NCI-H2107 (cell line): ENCODE data around the gene P2RY13.

Source experiments
- DNase-seq: peaks from one replicate; lab custom pipeline; 2025; lab: John Stamatoyannopoulos, UW

Gene P2RY13

GRCh38 chr3:151329363-151329762 is at the start of gene P2RY13:
TSS of gene P2RY13 (minus strand) at chr3:151329549. CDS start at chr3:151329528, 21 bp downstream.
- no peak for DNase-seq

GRCh38 chr3:151377768-151378385 is 48.5 kb upstream of the P2RY13 start:
- no peak for DNase-seq

DNA sequence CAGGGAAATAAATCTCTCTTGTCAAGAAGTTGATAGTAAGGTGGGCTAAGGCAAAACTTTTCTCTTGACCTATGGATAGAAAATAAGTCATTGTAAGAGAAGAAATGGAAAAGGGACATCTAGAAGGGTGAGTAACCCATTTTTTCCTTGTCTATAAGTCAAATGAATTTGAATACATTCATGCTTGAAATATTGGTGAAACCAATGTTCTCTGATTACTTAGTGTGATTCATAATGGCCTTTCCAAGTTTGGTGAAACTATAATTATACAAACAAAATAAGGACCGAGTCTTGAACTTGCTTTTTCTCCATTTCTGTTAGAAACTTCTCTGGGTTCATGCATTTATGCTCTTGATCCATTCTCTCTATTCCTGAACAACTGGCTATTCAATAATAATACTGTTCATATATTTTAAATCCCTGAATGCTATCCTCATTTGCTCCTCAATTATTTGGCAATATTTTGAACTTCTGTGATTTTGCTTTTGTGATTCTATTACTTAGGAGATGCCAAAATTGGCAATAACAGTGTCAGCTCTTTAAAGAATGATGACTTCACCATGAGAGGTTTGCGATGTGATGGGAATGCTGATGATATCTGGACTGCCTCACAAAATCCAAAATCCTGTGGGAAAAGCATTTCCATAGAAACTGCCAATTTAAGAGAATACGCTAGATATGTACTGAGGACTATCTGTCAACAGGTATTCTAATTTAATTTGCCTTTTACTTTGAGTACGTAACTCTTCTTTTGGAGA is 42.9 kb upstream of the P2RY13 start:
- DNase-seq = no peak

DNA sequence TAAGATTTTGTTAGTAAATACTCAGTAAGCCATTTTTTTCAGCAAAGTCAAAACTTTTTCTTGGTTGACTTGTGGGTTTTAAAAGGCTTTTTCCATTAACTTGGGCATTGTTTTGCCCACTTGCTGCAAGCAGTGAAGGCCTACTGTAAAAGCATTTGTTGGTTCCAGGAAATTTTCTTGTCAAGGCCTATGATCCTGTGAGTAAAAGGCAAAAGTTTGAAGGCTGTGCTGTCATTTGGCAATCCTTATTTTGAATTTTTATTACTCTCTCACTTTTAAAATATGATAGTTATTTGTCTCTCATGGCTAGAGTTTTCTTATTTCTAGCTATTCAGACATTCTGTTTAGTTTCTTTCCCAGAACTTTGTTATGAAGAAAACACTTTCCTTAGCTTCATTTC is 42.2 kb upstream of the P2RY13 start:
- no peak for DNase-seq

- DNase-seq = no peak
Measured at GRCh38 chr3:151367448-151367847, 38.1 kb upstream of the P2RY13 start.

DNA sequence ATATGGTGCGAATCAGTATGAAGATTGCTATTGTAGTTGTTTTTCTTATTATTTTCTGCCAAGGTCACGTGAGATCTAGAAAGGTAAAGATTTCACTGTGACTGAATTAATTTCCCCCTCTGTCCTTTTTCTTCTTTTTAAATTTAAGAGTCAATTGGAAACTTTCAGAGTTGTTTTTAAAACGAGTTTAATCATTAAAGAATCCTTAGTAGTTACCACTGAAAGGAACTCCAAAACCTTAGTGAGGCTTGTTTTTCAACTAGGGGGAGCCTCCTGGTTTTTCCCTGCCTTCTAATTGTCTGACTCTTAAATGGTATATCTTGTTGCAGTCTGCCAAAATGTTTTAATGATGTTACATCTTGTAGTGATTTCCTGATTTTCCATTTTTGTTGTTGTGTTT is 37.6 kb upstream of the P2RY13 start:
- no peak for DNase-seq

GRCh38 chr3:151362751-151363174 is 33.4 kb upstream of the P2RY13 start:
- DNase-seq = no peak

- no peak for DNase-seq
Measured at GRCh38 chr3:151357463-151357850, 28.1 kb upstream of the P2RY13 start.

- no peak for DNase-seq
Measured at GRCh38 chr3:151356794-151357462, 27.6 kb upstream of the P2RY13 start.

- no peak for DNase-seq
Measured at GRCh38 chr3:151351648-151352047, 22.3 kb upstream of the P2RY13 start.

DNA sequence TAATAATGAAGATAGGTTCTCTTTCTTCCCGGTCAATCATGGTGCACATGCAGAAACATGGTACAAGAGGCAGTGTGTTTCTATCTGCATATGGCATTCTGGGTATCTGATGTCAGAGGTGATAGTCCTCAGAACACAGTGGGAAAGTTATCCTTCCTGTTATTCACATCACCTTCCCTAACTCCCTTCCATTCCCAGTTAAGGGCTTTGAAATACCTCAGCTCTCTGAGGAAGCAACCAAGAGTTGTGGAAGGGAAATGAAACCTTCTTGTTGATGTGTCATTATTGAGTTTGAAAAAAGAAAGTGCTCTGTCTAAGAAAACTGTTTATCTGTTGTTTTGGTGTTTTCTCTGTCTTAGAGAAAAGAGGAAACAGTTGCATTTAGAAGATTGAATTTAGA is 21.9 kb upstream of the P2RY13 start:
- DNase-seq = no peak

GRCh38 chr3:151350656-151351055 is 21.3 kb upstream of the P2RY13 start:
- no peak for DNase-seq

GRCh38 chr3:151347432-151347831 is 18.1 kb upstream of the P2RY13 start:
- no peak for DNase-seq

- DNase-seq = no peak
Measured at GRCh38 chr3:151346292-151346691, 16.9 kb upstream of the P2RY13 start.

DNA sequence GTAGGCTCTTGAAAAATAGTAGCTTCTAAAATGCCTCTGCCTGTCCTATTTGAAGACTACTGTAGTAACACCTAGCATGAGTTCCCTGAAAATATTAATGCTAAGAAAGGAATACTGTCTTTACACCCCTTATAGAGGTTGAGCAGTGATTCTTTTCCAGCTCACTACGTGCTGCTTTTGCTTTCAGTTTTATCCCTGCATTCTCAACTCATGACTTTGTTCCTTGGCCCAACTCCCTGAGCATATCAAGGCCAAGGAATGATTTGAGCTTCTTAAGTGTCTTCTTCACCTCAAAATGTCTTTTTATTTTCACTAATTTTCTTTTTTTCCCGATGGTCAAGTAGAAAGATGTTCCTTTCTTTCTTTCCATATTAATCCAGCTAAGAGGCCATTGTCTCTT is 16.5 kb upstream of the P2RY13 start:
- no peak for DNase-seq

DNA sequence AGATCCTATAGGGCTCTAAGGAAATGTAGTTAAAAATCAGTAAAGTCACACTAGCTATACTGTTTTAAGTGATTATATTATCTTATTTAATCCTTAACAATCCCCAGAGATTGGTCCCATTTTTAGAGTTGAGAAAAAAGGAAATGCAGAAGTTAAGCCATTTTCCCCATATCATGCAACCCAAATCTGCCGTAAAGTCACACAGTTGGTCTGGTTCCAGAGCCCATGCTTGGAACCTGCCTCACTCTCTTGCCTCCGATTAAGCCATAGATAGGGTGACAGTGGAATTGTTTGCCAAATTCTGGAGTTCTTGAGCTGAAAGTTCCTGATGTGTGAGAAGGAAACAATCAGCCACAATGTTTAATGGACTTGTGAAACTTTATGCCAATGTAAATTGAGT is 2.3 kb upstream of the P2RY13 start:
- no peak for DNase-seq

GRCh38 chr3:151330899-151331298 is 1.6 kb upstream of the P2RY13 start:
- DNase-seq = no peak

DNA sequence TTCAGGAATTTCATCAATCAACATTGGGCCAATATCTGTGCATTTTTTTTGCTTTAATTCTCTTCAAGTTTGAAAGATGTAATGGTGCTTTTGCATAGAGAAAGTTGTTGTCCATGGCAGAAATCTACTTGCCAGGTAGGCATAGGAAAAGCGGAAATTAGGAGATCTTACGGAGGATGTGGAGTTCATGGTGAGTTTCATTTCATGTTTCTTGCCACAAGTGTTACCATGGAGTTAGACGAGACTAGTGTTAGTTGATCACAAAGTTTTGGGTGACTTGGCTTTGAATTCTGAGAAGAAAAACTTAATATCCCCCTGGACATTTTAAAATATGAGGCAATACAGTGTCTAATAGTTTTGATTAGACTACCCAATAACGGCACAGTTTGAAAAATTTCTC is 1.0 kb upstream of the P2RY13 start:
- DNase-seq = no peak

DNA sequence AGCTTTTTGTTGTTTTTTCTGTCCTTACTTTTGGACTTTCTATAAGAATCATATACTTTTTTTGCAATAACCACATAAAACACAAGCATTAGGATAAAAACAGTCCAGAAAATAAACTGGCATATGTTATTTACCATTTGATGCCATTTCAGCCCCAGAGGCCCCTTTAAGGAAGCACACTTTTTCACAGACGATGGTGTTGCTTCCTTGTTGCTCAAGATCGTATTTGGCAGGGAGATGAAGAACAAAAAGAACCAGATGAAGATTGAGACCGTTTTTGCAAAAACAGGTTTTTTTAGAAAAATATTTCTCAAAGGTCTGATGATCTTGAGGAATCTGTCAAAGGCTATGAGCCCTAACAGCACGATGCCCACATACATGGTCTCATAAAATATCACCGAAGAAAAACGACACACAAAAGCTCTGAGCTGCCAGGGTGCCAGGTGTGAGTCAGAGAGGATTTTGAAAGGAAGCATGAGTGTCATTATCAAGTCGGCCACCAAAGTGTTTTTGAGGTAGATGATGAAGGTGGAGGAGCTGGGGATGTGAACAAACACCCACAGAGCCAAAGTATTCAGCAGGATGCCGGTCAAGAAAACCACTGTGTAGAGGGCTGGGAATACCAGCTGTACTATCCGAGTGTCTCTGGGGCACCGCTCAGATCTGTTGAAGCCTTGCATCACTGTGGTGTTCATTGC is 902 bp downstream of the P2RY13 start:
- peak; percentile 34 for DNase-seq

DNA sequence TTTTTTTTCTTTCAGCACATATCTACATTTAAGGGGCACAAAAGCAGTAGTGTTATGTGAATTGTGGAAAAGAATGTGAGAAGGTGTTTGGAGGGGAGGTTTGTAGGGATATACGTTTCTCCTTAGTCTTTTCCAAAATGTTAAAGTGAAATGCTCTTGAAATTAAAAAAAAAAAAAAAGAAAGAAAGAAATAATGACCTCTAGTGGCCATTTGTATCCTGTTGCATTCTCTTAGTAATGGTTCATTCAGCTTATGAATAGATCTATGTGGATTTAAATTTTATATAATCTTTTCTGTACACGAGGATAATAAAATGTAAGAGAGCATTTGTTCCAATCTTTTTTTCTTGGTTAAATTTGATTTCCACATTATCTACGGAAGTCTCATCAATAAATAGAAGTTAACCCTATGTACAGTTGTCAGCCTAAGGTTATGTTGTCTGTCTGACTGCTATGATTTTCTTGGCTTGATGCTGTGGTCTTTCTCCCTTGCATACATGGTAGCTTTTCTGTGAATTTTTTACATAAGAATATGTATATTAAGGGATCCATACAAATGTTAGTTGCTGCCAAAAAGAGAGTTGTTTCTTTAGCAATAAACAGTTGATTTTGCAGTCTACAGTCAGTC is 1.7 kb downstream of the P2RY13 start:
- DNase-seq = no peak

DNA sequence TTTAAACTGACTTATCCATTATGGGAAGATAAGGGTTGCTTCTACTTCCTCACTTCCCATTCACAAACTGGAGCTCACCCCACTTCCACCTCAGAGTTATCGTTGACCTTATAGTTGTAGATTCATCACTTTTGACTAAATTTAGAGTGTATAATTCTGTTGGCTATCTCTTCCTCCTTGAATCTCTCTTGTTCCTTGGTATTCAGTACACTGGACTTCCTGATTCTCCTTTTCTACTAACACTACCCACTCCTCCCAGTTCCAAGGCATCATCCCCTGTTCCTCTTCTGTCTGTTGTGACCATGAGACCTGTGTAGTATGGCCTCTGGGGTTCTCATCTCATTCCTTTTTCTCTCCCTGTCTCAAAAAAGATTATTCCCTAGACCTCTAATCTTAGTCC is 6.8 kb downstream of the P2RY13 start:
- DNase-seq = no peak

DNA sequence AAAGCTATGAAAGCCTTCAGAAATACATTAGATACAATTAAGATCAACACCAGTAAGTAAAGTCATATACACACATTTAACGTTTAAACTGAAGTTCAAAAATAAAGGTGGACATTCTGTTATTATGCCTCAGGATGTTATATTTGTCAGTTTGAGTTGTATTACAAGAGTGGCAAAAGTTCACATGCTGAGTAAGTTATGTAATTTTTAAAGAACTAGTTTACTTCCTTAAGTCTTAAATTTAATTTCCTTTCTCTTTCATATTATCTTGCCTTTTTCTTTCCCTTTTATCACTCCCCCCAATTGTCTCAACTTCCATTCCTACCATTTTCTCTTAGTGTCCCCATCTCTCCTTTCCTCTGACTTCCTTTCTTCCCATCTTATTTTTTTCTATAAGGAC is 7.8 kb downstream of the P2RY13 start:
- DNase-seq = no peak
